HUES64 (cell line): ENCODE data around the gene TREX2.

Experiments
- H3K27ac ChIP-seq: 2 replicates; pipeline ENCODE4 v1.7.0; 2013; ENCODE audit warnings: low read depth, low read length, inconsistent platforms
- H3K27me3 ChIP-seq: 2 replicates; pipeline ENCODE4 v1.6.1; 2013; ENCODE audit warnings: mild to moderate bottlenecking, low read length; ENCODE audit not compliant: insufficient read depth
- H3K36me3 ChIP-seq: 2 replicates; pipeline ENCODE4 v1.6.1; 2013; ENCODE audit warnings: mild to moderate bottlenecking, low read length; ENCODE audit not compliant: insufficient read depth
- H3K4me1 ChIP-seq: 2 replicates; pipeline ENCODE4 v1.6.1; 2013; ENCODE audit warnings: mild to moderate bottlenecking, low read length, moderate library complexity; ENCODE audit not compliant: insufficient read depth
- H3K4me3 ChIP-seq: 2 replicates; pipeline ENCODE4 v1.5.1; 2013; ENCODE audit warnings: mild to moderate bottlenecking, low read length, moderate library complexity
- H3K9ac ChIP-seq: 2 replicates; pipeline ENCODE4 v1.6.1; 2013; ENCODE audit warnings: mild to moderate bottlenecking, low read depth, low read length
- H3K9me3 ChIP-seq: 2 replicates; pipeline ENCODE4 v1.6.1; 2013; ENCODE audit warnings: low read depth, low read length; ENCODE audit not compliant: insufficient read depth
- WGBS: fragments of 150-250, 120-280 bp; methylation state at CpG from one replicate; pipeline ENCODE4 v1.1.7; 2013; ENCODE audit warnings: missing lambda C conversion rate; 5-methylcytosine and 5-hydroxymethylcytosine counted together

TREX2 gene

DNA sequence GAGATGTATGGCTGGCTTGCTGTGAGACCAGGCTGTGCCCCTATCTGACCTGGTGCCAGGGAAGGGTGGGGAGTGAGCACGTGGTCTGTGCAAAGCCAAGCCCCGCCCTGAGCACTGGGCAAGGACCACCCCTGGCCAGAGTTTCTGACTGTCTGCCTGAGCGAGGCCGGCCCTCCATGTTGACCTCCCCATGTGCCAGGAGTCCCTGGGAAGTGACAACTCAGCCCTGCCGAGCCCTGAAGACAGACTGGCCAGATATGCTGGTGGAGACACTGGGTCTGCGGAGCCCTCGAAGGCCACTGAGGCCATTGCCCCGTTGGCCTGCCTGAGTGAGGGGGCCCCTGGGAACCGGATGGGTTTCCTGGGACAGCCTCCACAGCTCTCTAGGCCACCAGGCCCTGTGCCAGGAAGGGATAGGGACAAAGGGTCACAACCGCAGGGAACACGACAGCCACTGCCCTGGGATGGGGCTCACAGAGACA lies 41.8 kb upstream of the TREX2 start:
- no peak overlapping the region for H3K27ac ChIP-seq
- H3K36me3 ChIP-seq = no peaks in the 10 kb centered on the region
- H3K4me3 ChIP-seq = no peak overlapping the region
- no peaks in the 10 kb centered on the region for H3K27me3 ChIP-seq
- H3K9me3 ChIP-seq = no peaks in the 10 kb centered on the region
- 90% methylated on average over 11 of the region's 11 CpGs for WGBS
- H3K9ac ChIP-seq = no peak overlapping the region
- H3K4me1 ChIP-seq = 0 out of 2 replicates have a peak, but pooled peaks cover 4% of the 10 kb centered on the region

DNA sequence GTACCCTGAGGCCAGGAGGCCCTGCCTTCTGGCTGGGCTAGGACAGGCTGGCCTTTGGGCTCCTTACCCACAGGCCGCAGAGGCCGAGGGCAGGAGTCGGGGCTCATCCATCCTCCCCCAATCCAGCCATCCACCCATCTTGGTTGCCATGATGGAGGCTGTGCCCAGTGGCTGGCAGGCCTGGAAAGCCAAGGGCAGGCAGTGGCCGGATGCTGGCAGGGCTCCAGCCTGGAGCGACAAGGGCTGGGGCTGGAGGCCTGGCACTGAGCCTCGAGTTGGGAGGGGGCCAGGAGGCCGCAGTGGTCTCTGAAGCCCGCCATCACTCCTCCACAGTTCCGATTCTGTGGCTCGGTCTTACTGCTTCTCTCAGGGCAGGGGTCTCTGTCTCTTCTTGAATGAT lies 40.3 kb upstream of the TREX2 start:
- no peaks in the 10 kb centered on the region for H3K36me3 ChIP-seq
- H3K4me1 ChIP-seq = no peaks in the 10 kb centered on the region
- H3K27ac ChIP-seq = no peak overlapping the region
- WGBS = 92% methylated on average over 10 of the region's 10 CpGs
- no peaks in the 10 kb centered on the region for H3K27me3 ChIP-seq
- H3K9me3 ChIP-seq = no peaks in the 10 kb centered on the region
- H3K9ac ChIP-seq = no peak overlapping the region
- no peak overlapping the region for H3K4me3 ChIP-seq

DNA sequence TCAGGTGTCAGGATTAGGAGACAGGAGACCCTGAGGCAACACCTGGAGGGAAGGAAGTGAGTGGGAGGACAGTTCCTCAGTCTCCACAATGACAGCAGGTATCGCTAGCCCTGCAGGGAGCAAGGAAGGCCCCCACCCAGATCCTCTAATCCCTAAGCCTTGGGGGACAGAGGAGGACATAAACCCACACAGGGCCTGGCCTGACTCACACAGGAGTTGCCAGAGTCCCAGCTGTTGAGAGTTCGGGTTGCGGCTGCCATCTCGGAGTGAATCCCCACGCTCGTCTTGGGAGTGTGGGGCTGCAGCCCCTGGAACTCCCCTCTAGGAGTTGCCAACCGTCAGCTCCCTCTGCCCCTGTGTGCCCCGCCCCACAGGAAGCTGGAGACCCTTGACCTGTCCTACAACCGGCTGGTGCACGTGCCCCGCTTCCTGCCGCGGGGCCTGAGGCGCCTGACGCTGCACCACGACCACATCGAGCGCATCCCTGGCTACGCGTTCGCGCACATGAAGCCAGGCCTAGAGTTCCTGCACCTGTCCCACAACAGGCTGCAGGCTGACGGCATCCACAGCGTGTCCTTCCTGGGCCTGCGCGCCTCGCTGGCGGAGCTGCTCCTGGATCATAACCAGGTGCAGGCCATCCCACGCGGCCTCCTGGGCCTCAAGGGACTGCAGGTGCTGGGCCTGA lies 39.7 kb upstream of the TREX2 start:
- no peak overlapping the region for H3K4me3 ChIP-seq
- no peak overlapping the region for H3K9ac ChIP-seq
- 86% methylated on average over 30 of the region's 30 CpGs for WGBS
- H3K9me3 ChIP-seq = no peaks in the 10 kb centered on the region
- H3K27ac ChIP-seq = no peak overlapping the region
- H3K36me3 ChIP-seq = no peaks in the 10 kb centered on the region
- no peaks in the 10 kb centered on the region for H3K4me1 ChIP-seq
- H3K27me3 ChIP-seq = no peaks in the 10 kb centered on the region

DNA sequence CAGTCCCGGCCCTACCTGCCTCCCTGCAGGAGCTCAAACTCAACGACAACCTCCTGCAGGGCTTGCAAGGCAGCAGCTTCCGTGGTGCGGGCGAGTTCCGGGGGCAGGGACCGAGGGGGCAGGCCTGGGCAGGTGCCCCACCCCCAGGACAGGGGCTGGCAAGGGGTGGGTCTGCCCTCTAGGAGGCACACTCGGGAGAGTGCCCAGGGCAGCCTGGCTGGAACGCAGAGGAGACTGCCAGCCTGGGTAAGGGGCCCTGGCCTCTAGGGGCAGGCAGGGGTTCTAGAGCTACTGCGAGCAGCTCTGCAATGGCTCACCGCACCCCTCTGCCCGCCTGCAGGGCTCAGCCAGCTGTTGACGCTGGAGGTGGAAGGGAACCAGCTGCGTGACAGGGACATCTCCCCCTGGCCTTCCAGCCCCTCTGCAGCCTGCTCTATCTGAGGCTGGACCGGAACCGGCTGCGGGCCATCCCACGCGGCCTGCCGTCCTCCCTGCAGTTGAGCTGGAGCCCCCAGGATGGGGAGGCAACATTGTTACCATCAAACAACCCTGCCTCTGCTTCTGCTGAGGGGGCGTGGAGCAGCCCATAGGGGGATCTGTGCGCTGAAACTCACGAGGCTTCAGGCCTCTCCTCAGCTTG lies 36.6 kb upstream of the TREX2 start:
- Histone ChIP-seq H3K27ac (no peak overlapping the region), H3K36me3 (no peaks in the 10 kb centered on the region), H3K9me3 (no peaks in the 10 kb centered on the region), H3K4me3 (no peak overlapping the region), H3K27me3 (no peaks in the 10 kb centered on the region), H3K9ac (no peak overlapping the region), H3K4me1 (0 out of 2 replicates have a peak, but pooled peaks cover 2% of the 10 kb centered on the region)
- 72% methylated on average over 23 of the region's 23 CpGs for WGBS

DNA sequence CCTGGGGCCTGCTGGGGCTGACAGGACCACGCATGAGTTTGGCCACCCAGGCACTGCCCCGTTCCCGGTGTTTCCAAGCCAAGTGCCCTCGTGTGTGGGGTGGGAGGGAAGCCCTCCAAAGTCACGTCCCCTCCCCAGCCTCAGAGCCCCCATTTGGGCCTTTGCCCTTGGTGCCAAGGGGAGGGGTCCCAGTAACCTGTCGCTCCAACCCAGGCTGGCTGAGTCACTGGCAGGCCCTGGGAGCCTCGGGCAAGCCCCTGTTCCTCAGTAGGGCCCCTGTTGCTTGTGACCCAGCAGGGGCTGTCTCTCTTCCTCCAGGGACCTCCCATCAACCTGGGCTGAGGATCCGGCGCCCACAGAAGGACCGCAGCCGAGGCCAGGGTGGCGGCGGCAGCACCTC lies 35.2 kb upstream of the TREX2 start:
- Histone ChIP-seq H3K27ac (no peak overlapping the region), H3K9me3 (no peaks in the 10 kb centered on the region), H3K9ac (no peak overlapping the region), H3K4me1 (0 out of 2 replicates have a peak, but pooled peaks cover 5% of the 10 kb centered on the region), H3K4me3 (no peak overlapping the region), H3K27me3 (peaks cover 5% of the 10 kb centered on the region), H3K36me3 (no peaks in the 10 kb centered on the region)
- WGBS = 96% methylated on average over 9 of the region's 13 CpGs

DNA sequence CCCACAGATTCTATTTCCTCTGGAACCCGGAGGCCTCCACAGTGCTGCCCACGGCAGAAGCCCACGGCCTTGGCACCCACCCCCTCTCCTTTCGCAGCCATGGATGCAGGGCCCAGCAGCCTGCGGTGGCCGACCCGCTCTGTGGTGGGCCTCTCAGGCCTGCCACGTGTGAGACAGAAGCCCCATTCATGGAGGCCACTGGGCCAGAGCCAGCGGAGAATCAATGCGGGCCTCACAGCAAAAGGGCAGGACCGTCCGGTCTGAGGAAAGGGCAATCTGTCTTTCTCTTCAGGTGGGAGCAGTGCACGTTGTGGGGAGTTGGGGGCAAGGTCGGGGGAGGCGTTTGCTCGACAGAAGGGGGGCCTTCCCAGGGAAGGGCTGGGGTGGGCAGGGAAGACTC lies 32.9 kb upstream of the TREX2 start:
- H3K9ac ChIP-seq = no peak overlapping the region
- no peaks in the 10 kb centered on the region for H3K36me3 ChIP-seq
- 87% methylated on average over 16 of the region's 16 CpGs for WGBS
- H3K4me1 ChIP-seq = 0 out of 2 replicates have a peak, but pooled peaks cover 5% of the 10 kb centered on the region
- H3K27me3 ChIP-seq = peaks cover 26% of the 10 kb centered on the region
- no peaks in the 10 kb centered on the region for H3K9me3 ChIP-seq
- H3K27ac ChIP-seq = no peak overlapping the region
- no peak overlapping the region for H3K4me3 ChIP-seq

DNA sequence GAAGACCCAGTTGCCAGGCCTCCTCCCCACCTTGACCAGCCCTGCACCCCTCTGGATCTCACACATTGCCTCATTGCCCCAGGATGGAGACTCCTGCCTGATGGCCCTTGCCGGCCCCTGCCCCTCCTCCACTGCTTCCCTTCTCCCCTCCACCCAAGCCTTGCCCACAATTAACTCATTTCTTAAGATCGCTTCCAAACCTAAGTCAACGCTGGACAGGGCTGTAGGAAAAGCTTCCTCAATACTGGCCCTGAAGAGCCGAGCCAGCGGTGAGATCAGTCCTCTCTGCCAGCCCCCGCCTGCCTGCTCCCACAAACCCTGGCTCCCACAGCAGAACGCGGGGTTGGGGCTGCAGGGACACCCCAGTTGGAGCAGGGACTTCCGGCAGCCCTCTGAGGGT lies 32.0 kb upstream of the TREX2 start:
- no peak overlapping the region for H3K27ac ChIP-seq
- WGBS = 86% methylated on average over 9 of the region's 9 CpGs
- H3K9me3 ChIP-seq = no peaks in the 10 kb centered on the region
- H3K4me3 ChIP-seq = no peak overlapping the region
- no peak overlapping the region for H3K9ac ChIP-seq
- 0 out of 2 replicates have a peak, but pooled peaks cover 5% of the 10 kb centered on the region for H3K4me1 ChIP-seq
- no peaks in the 10 kb centered on the region for H3K36me3 ChIP-seq
- H3K27me3 ChIP-seq = peaks cover 27% of the 10 kb centered on the region

DNA sequence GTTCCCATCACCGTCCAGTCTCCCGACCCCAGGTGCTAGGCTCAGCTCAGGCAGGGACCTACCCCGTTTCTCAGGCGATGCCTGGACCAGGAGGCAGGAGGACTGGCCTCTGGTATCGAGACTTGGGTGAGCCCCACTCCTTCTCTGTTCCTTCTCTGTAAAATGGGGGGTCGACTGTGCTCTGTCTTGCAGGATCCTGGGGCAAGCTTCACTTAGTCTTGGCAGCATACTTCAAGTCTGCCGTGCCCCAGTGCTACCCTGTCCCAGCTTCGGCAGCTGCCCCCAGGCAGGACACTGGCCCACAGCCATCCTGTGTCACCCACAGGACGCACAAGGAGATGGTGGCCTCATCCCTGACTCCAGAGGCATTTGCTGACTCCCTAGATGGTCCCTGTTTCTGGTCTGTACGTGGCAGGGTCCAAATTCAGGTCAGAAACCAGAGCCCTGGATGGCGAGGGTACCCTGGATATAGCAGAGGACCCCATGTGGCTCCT lies 31.6 kb upstream of the TREX2 start:
- H3K9ac ChIP-seq = no peak overlapping the region
- H3K9me3 ChIP-seq = no peaks in the 10 kb centered on the region
- no peak overlapping the region for H3K4me3 ChIP-seq
- H3K27me3 ChIP-seq = peaks cover 27% of the 10 kb centered on the region
- H3K27ac ChIP-seq = no peak overlapping the region
- 0 out of 2 replicates have a peak, but pooled peaks cover 5% of the 10 kb centered on the region for H3K4me1 ChIP-seq
- H3K36me3 ChIP-seq = no peaks in the 10 kb centered on the region
- WGBS = 67% methylated on average over 11 of the region's 11 CpGs

DNA sequence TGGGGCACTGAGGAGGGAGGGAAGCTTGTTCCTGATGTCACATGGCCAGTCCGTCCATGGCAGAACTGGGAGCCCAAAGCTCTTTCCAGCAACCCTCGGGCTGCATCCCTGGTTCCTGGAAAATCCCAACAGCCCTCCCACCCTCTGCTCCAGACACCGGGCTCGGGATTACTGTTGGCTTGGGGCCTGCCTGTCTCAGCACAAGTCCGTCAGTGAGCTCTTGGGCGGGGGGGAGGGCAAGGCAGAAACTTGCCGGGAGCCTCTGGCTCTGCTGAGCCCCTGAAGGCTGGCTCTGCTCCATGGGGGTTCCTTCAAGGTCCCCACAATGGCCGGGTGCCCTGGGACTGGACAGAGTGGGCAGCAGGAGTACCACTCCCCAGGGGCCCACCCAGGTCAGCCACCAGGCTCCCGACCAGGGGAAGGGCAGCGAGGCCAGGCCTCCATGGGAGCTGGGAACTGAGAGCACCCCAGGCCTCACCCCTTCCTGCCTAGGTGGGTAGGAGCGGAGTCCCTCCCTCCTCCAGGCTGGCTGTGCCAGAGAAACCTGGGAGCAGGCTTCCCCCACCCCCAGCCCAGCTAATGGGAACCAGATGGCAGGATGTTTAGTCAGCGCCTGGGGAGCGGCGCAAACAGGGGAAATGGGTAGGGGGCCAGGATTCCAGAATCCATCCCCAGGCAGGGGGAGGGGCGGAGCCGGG lies 31.0 kb upstream of the TREX2 start:
- H3K27me3 ChIP-seq = peaks cover 27% of the 10 kb centered on the region
- no peak overlapping the region for H3K27ac ChIP-seq
- 73% methylated on average over 13 of the region's 16 CpGs for WGBS
- H3K4me1 ChIP-seq = 0 out of 2 replicates have a peak, but pooled peaks cover 5% of the 10 kb centered on the region
- H3K4me3 ChIP-seq = no peak overlapping the region
- no peaks in the 10 kb centered on the region for H3K9me3 ChIP-seq
- H3K36me3 ChIP-seq = no peaks in the 10 kb centered on the region
- no peak overlapping the region for H3K9ac ChIP-seq

DNA sequence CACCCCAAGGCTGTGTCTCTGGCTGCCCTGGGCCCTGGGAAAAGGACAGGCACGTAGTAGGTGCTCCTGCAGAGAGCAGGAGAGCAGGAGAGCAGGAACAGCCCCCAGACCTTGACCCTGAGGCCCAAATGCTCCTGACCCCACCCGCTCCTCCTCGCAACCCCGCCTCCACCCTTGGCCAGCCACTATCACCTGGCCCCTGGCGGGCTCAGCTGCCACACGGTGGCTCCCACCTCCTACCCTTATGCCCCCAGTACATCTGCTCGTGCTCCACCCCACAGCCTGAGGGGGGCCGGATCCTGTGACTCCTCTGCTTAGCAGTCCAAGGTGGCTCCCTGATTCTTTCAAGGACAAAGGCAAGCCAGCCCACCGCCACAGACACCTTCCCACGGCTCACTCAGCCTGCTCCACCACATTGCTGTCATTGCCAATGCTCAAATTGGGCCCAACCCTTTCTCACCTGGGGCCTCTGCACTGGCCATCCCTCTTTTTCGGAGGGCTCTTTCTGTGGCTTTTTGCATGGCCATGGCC lies 30.0 kb upstream of the TREX2 start:
- WGBS = 81% methylated on average over 11 of the region's 11 CpGs
- H3K4me3 ChIP-seq = no peak overlapping the region
- H3K36me3 ChIP-seq = no peaks in the 10 kb centered on the region
- H3K9me3 ChIP-seq = no peaks in the 10 kb centered on the region
- H3K27ac ChIP-seq = no peak overlapping the region
- H3K4me1 ChIP-seq = 0 out of 2 replicates have a peak, but pooled peaks cover 5% of the 10 kb centered on the region
- peaks cover 27% of the 10 kb centered on the region for H3K27me3 ChIP-seq
- no peak overlapping the region for H3K9ac ChIP-seq

DNA sequence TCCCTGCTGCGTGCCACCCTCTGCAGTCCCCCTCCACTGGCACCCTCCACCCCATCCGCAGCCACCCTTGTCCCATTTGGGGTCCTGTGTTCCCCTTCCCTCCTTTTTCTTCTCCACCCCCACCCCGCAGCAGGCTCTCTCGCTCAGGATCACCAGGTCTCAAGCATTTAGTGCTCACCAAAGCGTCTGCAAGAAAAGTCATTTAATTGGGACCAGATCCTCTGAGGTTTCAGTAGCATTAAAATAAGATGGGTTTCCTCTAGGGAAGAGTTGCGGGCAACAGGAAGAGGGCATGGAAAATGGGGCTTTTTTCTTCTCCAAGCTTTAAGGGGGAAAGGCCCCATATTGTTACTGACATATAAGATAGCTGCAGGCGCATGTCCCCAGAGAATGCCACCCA lies 29.4 kb upstream of the TREX2 start:
- WGBS = 87% methylated on average over 7 of the region's 7 CpGs
- no peak overlapping the region for H3K4me3 ChIP-seq
- no peaks in the 10 kb centered on the region for H3K36me3 ChIP-seq
- peaks cover 27% of the 10 kb centered on the region for H3K27me3 ChIP-seq
- H3K27ac ChIP-seq = no peak overlapping the region
- H3K9me3 ChIP-seq = no peaks in the 10 kb centered on the region
- H3K9ac ChIP-seq = no peak overlapping the region
- H3K4me1 ChIP-seq = 0 out of 2 replicates have a peak, but pooled peaks cover 5% of the 10 kb centered on the region
